Endothelial cell of umbilical vein (primary cell): ENCODE measurements around the gene GRK5. TPM values are rescaled to one million over a fixed set of nuclear protein-coding genes. Genes with fewer than 3 reads are reported as not detected.

Source experiments
- BruUV-seq: library from RNA; stranded (reverse); fragments of 400-500 nt; replicated peaks from 2 replicates; lab custom pipeline; 2021; lab: Mats Ljungman, UMichigan
- CTCF ChIA-PET: fragments of 300-600, 350-600 bp; sonication (Branson Sonifier 250); formaldehyde crosslinking; loops from one replicate; lab custom pipeline; 2021; ENCODE audit warnings: antibody characterized with exemption, inconsistent platforms; lab: Charles Lee
- POLR2A ChIA-PET: fragments of 300-600, 350-600 bp; sonication (Branson Sonifier 250); formaldehyde crosslinking; loops from one replicate; lab custom pipeline; 2021; ENCODE audit warnings: antibody characterized with exemption, inconsistent platforms; lab: Charles Lee
- DNase-seq: peaks from one replicate; pipeline ENCODE4 v3.0.0-alpha.2; 2011; ENCODE audit warnings: low read depth, low spot score
- FAIRE-seq: peaks from 2 replicates; lab custom pipeline; 2011; peaks lifted over from hg19 to GRCh38; lab: Jason Lieb, UNC
- H2AFZ ChIP-seq: 2 replicates; pipeline ENCODE4 v1.6.0; 2012; ENCODE audit warnings: low read depth, low read length, control low read depth, inconsistent platforms
- H3K27ac ChIP-seq: 2 replicates; pipeline ENCODE4 v1.5.1; 2011; ENCODE audit warnings: low read depth, mild to moderate bottlenecking, control low read depth, low read length, moderate library complexity; ENCODE audit not compliant: insufficient read depth
- H3K27me3 ChIP-seq, 2 experiments: 2 replicates each; pipeline versions ENCODE4 v1.6.0 to v1.6.1; 2011; ENCODE audit warnings: low read length in 2 of 2, mixed read lengths in 1 of 2; ENCODE audit not compliant: control insufficient read depth in 2 of 2, insufficient read depth in 2 of 2
- H3K36me3 ChIP-seq, 2 experiments: 2 replicates in 1 of 2; 3 replicates in 1 of 2; pipeline ENCODE4 v1.5.1; 2011; ENCODE audit warnings: low read length in 2 of 2, mild to moderate bottlenecking in 1 of 2, moderate library complexity in 1 of 2; ENCODE audit not compliant: control insufficient read depth in 2 of 2, insufficient read depth in 2 of 2; ENCODE audit errors: extremely low read depth in 1 of 2
- H3K4me1 ChIP-seq: 3 replicates; pipeline ENCODE4 v1.5.1; 2011; ENCODE audit warnings: mild to moderate bottlenecking, low read length; ENCODE audit not compliant: control insufficient read depth, insufficient read depth; ENCODE audit errors: extremely low read depth
- H3K4me2 ChIP-seq: 2 replicates; pipeline ENCODE4 v1.6.1; 2011; ENCODE audit warnings: low read length, control low read depth, mixed read lengths; ENCODE audit not compliant: insufficient read depth
- H3K4me3 ChIP-seq, 3 experiments: fragments of 200-600 bp in 1 of 3; sonication (generic), shearing (Covaris generic) in 1 of 3; replicated peaks in 1 of 3; 2 replicates each; pipeline ENCODE4 v1.5.1; 2011 to 2016; ENCODE audit warnings: control low read depth in 3 of 3, low read length in 3 of 3, mild to moderate bottlenecking in 2 of 3, inconsistent platforms in 1 of 3, low read depth in 1 of 3, moderate library complexity in 1 of 3; ENCODE audit not compliant: insufficient read depth in 1 of 3
- H3K79me2 ChIP-seq: 2 replicates; pipeline ENCODE4 v1.6.0; 2012; ENCODE audit warnings: low read length, inconsistent platforms; ENCODE audit not compliant: control insufficient read depth, insufficient read depth
- H3K9ac ChIP-seq: replicated peaks from 2 replicates; pipeline ENCODE3; 2011; ENCODE audit warnings: low read length, control low read depth; ENCODE audit not compliant: insufficient read depth; ENCODE audit errors: extremely low read depth
- H3K9me1 ChIP-seq: replicated peaks from 3 replicates; pipeline ENCODE4 v1.6.0; 2011; ENCODE audit warnings: mild to moderate bottlenecking, low read length; ENCODE audit not compliant: control insufficient read depth, insufficient read depth; ENCODE audit errors: extremely low read depth
- H3K9me3 ChIP-seq: replicated peaks from 2 replicates; pipeline ENCODE4 v1.5.1; 2012; ENCODE audit warnings: low read length, inconsistent platforms; ENCODE audit not compliant: control insufficient read depth, insufficient read depth
- H4K20me1 ChIP-seq: replicated peaks from 2 replicates; pipeline ENCODE3; 2011; ENCODE audit warnings: mild to moderate bottlenecking, low read length; ENCODE audit not compliant: control insufficient read depth, insufficient read depth; ENCODE audit errors: extremely low read depth
- CTCF ChIP-seq, 2 donors: IDR thresholded peaks; 1 replicate in 1 of 2; 2 replicates in 1 of 2; pipeline ENCODE4 v1.5.1; 2011; ENCODE audit warnings: low read length in 2 of 2, mild to moderate bottlenecking in 2 of 2, moderate library complexity in 2 of 2, control low read depth in 1 of 2, inconsistent platforms in 1 of 2, low read depth in 1 of 2; ENCODE audit not compliant: insufficient read depth in 1 of 2; ENCODE audit errors: extremely low read depth in 1 of 2
- EZH2 ChIP-seq: IDR thresholded peaks from 2 replicates; pipeline ENCODE4 v1.6.1; 2012; ENCODE audit warnings: borderline replicate concordance, low read depth, mild to moderate bottlenecking, moderate library complexity, low read length, inconsistent platforms; ENCODE audit not compliant: severe bottlenecking
- FOS ChIP-seq: IDR thresholded peaks from 2 replicates; pipeline ENCODE4 v1.6.1; 2011; ENCODE audit warnings: mild to moderate bottlenecking, low read length, moderate library complexity, borderline replicate concordance; ENCODE audit not compliant: insufficient read depth
- GATA2 ChIP-seq: IDR thresholded peaks from 2 replicates; pipeline ENCODE4 v1.7.0; 2011; ENCODE audit warnings: low read depth, mild to moderate bottlenecking, moderate library complexity, mixed read lengths, low read length; ENCODE audit not compliant: insufficient read length, insufficient read depth
- JUN ChIP-seq: IDR thresholded peaks from 2 replicates; pipeline ENCODE4 v1.6.1; 2011; ENCODE audit warnings: borderline replicate concordance, low read depth; ENCODE audit not compliant: insufficient read length, insufficient read depth
- MYC ChIP-seq: IDR thresholded peaks from one replicate; pipeline ENCODE4 v1.6.1; 2011; ENCODE audit warnings: mild to moderate bottlenecking, low read depth, low read length
- POLR2A ChIP-seq: IDR thresholded peaks from 2 replicates; pipeline ENCODE4 v1.6.1; 2012; ENCODE audit warnings: low read depth, mild to moderate bottlenecking, control low read depth, low read length
- POLR2AphosphoS5 ChIP-seq: IDR thresholded peaks from 2 replicates; pipeline ENCODE4 v1.6.1; 2012; ENCODE audit warnings: low read depth, mild to moderate bottlenecking, control low read depth, low read length, moderate library complexity; ENCODE audit not compliant: insufficient read depth
- dilution Hi-C: fragments of 300-500 bp; cut with MboI; formaldehyde crosslinking; loops from one replicate; pipeline ENCODE4 v1.15.0; 2019; ENCODE audit warnings: low sequenced_read_pairs; ENCODE audit not compliant: extremely low pct_ligation_motif_present
- intact Hi-C: fragments of 100-400 bp; cut with micrococcal nuclease; formaldehyde crosslinking; loops from one replicate; pipeline ENCODE4 v1.10.0; 2022
- polyA plus RNA-seq, 4 experiments: library from polyadenylated mRNA; depleted of rRNA in 3 of 4; stranded (reverse) in 3 of 4; unstranded in 1 of 4; fragments of >200 nt; gene quantifications; 2 replicates each; pipeline versions ENCODE4 v1.2.1 to v1.2.3, GENCODE V29; 2011 to 2012; ENCODE audit warnings: missing spikeins in 1 of 4
- total RNA-seq: library from RNA; stranded (reverse); gene quantifications from 2 replicates; pipeline ENCODE4 v1.2.3, GENCODE V29; 2021
- TF ChIP-seq, protein P1 (sequence below): IDR thresholded peaks from 2 replicates; pipeline ENCODE4 v1.6.1; 2011; ENCODE audit not compliant: insufficient read depth, insufficient read length

Gene GRK5
- total and polyA plus RNA-seq, 2 donors (not counting 3 experiments of a cell fraction or from before 2014, with no cell fraction given), result 13.1 to 29.5 TPM

DNA sequence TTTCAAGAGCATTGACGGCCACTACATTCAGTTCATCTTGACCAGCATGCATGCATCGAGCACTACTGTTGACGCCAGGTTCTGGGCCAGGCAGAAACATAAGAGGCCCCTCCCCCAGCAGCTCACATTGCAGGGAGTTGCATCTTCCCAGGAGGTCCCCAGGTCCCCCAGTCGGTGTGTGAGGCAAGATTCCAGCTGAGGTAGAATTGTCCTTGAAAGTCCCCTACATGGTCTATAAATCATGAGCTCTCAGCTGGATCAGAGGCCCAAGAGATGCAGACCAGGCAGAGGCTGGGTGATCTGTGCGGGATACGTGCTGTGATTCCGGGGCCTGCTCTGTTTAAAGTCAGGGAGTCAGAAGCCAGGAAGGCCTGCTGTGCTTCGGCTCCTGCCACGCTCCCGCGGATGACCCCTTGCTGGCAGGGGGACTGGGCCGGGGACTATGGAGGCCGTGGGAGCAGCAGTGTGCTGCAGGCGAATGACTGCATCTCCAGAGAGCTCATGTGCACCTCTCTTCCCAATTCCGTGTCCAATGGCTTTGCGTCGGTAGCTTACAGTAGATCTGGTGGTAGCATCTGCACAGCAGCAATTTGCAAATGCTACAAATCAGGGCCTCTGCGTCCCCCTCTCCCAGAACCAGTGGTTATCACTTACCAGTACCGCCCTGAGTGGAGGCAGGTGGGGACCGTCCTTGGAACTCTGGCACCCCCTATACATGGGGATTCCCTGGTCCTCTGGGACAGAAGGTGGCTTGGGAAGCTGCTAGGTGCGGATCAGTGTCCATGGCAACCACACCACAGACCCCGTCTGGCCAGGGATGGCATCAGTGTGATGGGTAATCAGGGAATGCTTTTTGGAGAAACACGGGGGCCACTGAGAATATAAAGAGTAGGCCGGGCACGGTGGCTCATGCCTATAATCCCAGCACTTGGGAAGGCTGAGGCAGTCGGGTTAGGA is 241.5 kb downstream of the GRK5 start:
- no peaks in the 10 kb centered on the region for H4K20me1 ChIP-seq
- ChIA-PET CTCF (interaction anchor here (0.9 to 7.6 kb wide), 7 partner anchors 12 to 277 kb away, joined by 3 to 245 read pairs (median 5); partner anchors contain the start of genes GRK5 and INPP5F), POLR2A (no interaction called here)
- no peak overlapping the region for H3K4me2 ChIP-seq
- H3K79me2 ChIP-seq, result no peaks in the 10 kb centered on the region
- TF ChIP-seq JUN (no peak), MYC (no peak), FOS (no peak)
- intact Hi-C loops (loop anchor here (5.0 kb wide), 3 partner anchors 38 to 312 kb away; partner anchors contain the start of gene RGS10), dilution Hi-C loops (no loop called here)
- no peak overlapping the region for H3K4me3 ChIP-seq
- no peak overlapping the region for H3K9ac ChIP-seq
- H3K27me3 ChIP-seq, result no peaks in the 10 kb centered on the region
- H3K36me3 ChIP-seq, result peaks cover 0 to 7% of the 10 kb centered on the region in 2 experiments
- no peak for FAIRE-seq
- no peaks in the 10 kb centered on the region for H3K9me1 ChIP-seq
- BruUV-seq, result no TSS peak
- H2AFZ ChIP-seq, result no peak overlapping the region
- H3K4me1 ChIP-seq, result no peaks in the 10 kb centered on the region
- DNase-seq, result no peak
- no peak overlapping the region for H3K27ac ChIP-seq
- H3K9me3 ChIP-seq, result no peaks in the 10 kb centered on the region

GRCh38 chr10:119449760-119450461 is 242.5 kb downstream of the GRK5 start:
- intact Hi-C loops (loop anchor here (5.0 kb wide), 3 partner anchors 37 to 313 kb away; partner anchors contain the start of gene RGS10), dilution Hi-C loops (no loop called here)
- FAIRE-seq (no peak), DNase-seq (no peak)
- TF ChIP-seq EZH2 (no peak), POLR2A (no peak), FOS (no peak), JUN (no peak), GATA2 (no peak), CTCF (IDR thresholded peaks at IDR 0.05; ENCODE audit: extremely low read depth in 1 of 2, insufficient read depth in 1 of 2, low read depth in 1 of 2, low read length in 2 of 2) (no peak), MYC (no peak), POLR2AphosphoS5 (no peak)
- TF ChIP-seq, protein P1, sequence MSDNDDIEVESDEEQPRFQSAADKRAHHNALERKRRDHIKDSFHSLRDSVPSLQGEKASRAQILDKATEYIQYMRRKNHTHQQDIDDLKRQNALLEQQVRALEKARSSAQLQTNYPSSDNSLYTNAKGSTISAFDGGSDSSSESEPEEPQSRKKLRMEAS, result no peak
- Histone ChIP-seq H3K36me3 (peaks cover 0 to 7% of the 10 kb centered on the region in 2 experiments), H3K4me3 (no peak overlapping the region), H3K9me3 (no peaks in the 10 kb centered on the region), H4K20me1 (no peaks in the 10 kb centered on the region), H3K4me2 (no peak overlapping the region), H3K9me1 (no peaks in the 10 kb centered on the region), H3K4me1 (no peaks in the 10 kb centered on the region), H3K27me3 (no peaks in the 10 kb centered on the region), H2AFZ (no peak overlapping the region), H3K27ac (no peak overlapping the region), H3K9ac (no peak overlapping the region), H3K79me2 (no peaks in the 10 kb centered on the region)
- BruUV-seq, result no TSS peak
- ChIA-PET CTCF (interaction anchor here (1.0 to 7.6 kb wide), 5 partner anchors 11 to 251 kb away, joined by 3 to 245 read pairs (median 5); partner anchors contain the start of gene GRK5), POLR2A (no interaction called here)
